ENCODE results near the gene PARVB. TPM values are rescaled to one million over a fixed set of nuclear protein-coding genes. Genes with fewer than 3 reads are reported as not detected.

The PARVB gene
- polyA plus RNA-seq, 1 donor (not counting 4 experiments of a cell fraction or from before 2014, with no cell fraction given), result 10.5 TPM

- no peaks in the 10 kb centered on the region for H3K4me1 ChIP-seq (ENCODE audit: control insufficient read depth, extremely low read depth, insufficient read depth, low read length)
- H3K9me1 ChIP-seq (ENCODE audit: control insufficient read depth, extremely low read depth, insufficient read depth, low read length), result no peaks in the 10 kb centered on the region
- no peak overlapping the region for H2AFZ ChIP-seq (ENCODE audit: control insufficient read depth, low read length)
- H3K9ac ChIP-seq (ENCODE audit: control insufficient read depth, extremely low read depth, insufficient read depth, low read length), result no peak overlapping the region
- FAIRE-seq, result no peak
- H3K79me2 ChIP-seq (ENCODE audit: control insufficient read depth, insufficient read depth, low read length), result no peaks in the 10 kb centered on the region
- no peak for DNase-seq (ENCODE audit: low read depth, low spot score)
- H4K20me1 ChIP-seq (ENCODE audit: control insufficient read depth, extremely low read depth, insufficient read depth, low read length), result no peaks in the 10 kb centered on the region
- dilution Hi-C loops (cut with MboI; ENCODE audit: extremely low pct_ligation_motif_present, low sequenced_read_pairs), result no loop called here
- H3K27ac ChIP-seq (ENCODE audit: control insufficient read depth, insufficient read depth, low read length), result no peak overlapping the region
- H3K4me2 ChIP-seq (ENCODE audit: control insufficient read depth, extremely low read depth, insufficient read depth, low read depth, low read length), result no peak overlapping the region
- no peaks in the 10 kb centered on the region for H3K36me3 ChIP-seq (ENCODE audit: control insufficient read depth in 2 of 2, extremely low read depth in 1 of 2, insufficient read depth in 2 of 2, low read length in 2 of 2)
- H3K4me3 ChIP-seq (ENCODE audit: control insufficient read depth in 2 of 3, extremely low read depth in 1 of 3, insufficient read depth in 2 of 3, low read depth in 1 of 3, low read length in 3 of 3), result no peak overlapping the region
- TF ChIP-seq CTCF (optimal IDR thresholded peaks at IDR 0.05 in 1 of 3, IDR thresholded peaks at IDR 0.05 in 1 of 3, conservative IDR thresholded peaks at IDR 0.05 in 1 of 3; ENCODE audit: extremely low read depth in 1 of 3, insufficient read depth in 2 of 3, low read length in 3 of 3) (no peak), EZH2 (IDR thresholded peaks at IDR 0.05; ENCODE audit: low read length) (no peak)
- peaks cover 21% of the 10 kb centered on the region for H3K27me3 ChIP-seq (ENCODE audit: control insufficient read depth, extremely low read depth, insufficient read depth, low read length)
- H3K9me3 ChIP-seq (ENCODE audit: control insufficient read depth, low read depth, low read length), result no peaks in the 10 kb centered on the region
These were observed 182.2 kb downstream of the PARVB start for GRCh38 chr22:44206330-44206645.

GRCh38 chr22:44206696-44207095 is 182.6 kb downstream of the PARVB start:
- Histone ChIP-seq H3K4me1 (ENCODE audit: control insufficient read depth, extremely low read depth, insufficient read depth, low read length) (no peaks in the 10 kb centered on the region), H3K4me2 (ENCODE audit: control insufficient read depth, extremely low read depth, insufficient read depth, low read depth, low read length) (no peak overlapping the region), H3K27ac (ENCODE audit: control insufficient read depth, insufficient read depth, low read length) (no peak overlapping the region), H4K20me1 (ENCODE audit: control insufficient read depth, extremely low read depth, insufficient read depth, low read length) (no peaks in the 10 kb centered on the region), H3K27me3 (ENCODE audit: control insufficient read depth, extremely low read depth, insufficient read depth, low read length) (peaks cover 22% of the 10 kb centered on the region), H3K9me1 (ENCODE audit: control insufficient read depth, extremely low read depth, insufficient read depth, low read length) (no peaks in the 10 kb centered on the region), H3K9ac (ENCODE audit: control insufficient read depth, extremely low read depth, insufficient read depth, low read length) (no peak overlapping the region), H3K9me3 (ENCODE audit: control insufficient read depth, low read depth, low read length) (no peaks in the 10 kb centered on the region), H3K36me3 (ENCODE audit: control insufficient read depth in 2 of 2, extremely low read depth in 1 of 2, insufficient read depth in 2 of 2, low read length in 2 of 2) (no peaks in the 10 kb centered on the region), H3K79me2 (ENCODE audit: control insufficient read depth, insufficient read depth, low read length) (no peaks in the 10 kb centered on the region), H2AFZ (ENCODE audit: control insufficient read depth, low read length) (no peak overlapping the region), H3K4me3 (ENCODE audit: control insufficient read depth in 2 of 3, extremely low read depth in 1 of 3, insufficient read depth in 2 of 3, low read depth in 1 of 3, low read length in 3 of 3) (no peak overlapping the region)
- TF ChIP-seq CTCF (optimal IDR thresholded peaks at IDR 0.05 in 1 of 3, IDR thresholded peaks at IDR 0.05 in 1 of 3, conservative IDR thresholded peaks at IDR 0.05 in 1 of 3; ENCODE audit: extremely low read depth in 1 of 3, insufficient read depth in 2 of 3, low read length in 3 of 3), result no peak
- TF ChIP-seq EZH2 (IDR thresholded peaks at IDR 0.05; ENCODE audit: low read length), result no peak
- dilution Hi-C loops (cut with MboI; ENCODE audit: extremely low pct_ligation_motif_present, low sequenced_read_pairs), result no loop called here
- no peak for FAIRE-seq
- no peak for DNase-seq (ENCODE audit: low read depth, low spot score)
